SU-DHL-6 (cell line): Measurements from ENCODE around the gene MUC6.

Experiments
- H2AFZ ChIP-seq: fragments of 200-600 bp; sonication (generic); 2 replicates; pipeline ENCODE4 v1.6.1; 2014; ENCODE audit warnings: low read depth, mild to moderate bottlenecking, moderate library complexity, mixed read lengths, antibody characterized with exemption, low read length; ENCODE audit not compliant: severe bottlenecking
- H3F3A ChIP-seq: fragments of 200-600 bp; shearing (Covaris generic); 2 replicates; pipeline ENCODE4 v1.6.0; 2016; ENCODE audit warnings: antibody characterized with exemption, mild to moderate bottlenecking; ENCODE audit not compliant: insufficient read depth
- H3K27ac ChIP-seq: fragments of 200-600 bp; sonication (generic); 2 replicates; pipeline ENCODE4 v1.5.1; 2016; ENCODE audit warnings: low read depth, mild to moderate bottlenecking, low read length, moderate library complexity, mixed read lengths
- H3K27me3 ChIP-seq: fragments of 200-600 bp; sonication (generic), shearing (Covaris generic); 2 replicates; pipeline ENCODE4 v1.6.0; 2014; ENCODE audit warnings: mild to moderate bottlenecking, low read length
- H3K36me3 ChIP-seq: fragments of 200-600 bp; sonication (generic); 2 replicates; pipeline ENCODE4 v1.6.1; 2014; ENCODE audit warnings: mild to moderate bottlenecking, low read length, mixed read lengths
- H3K4me2 ChIP-seq: fragments of 300-600, 200-600 bp; shearing (Covaris generic), sonication (generic); 2 replicates; pipeline ENCODE4 v1.6.0; 2014; ENCODE audit warnings: low read length, low read depth, mild to moderate bottlenecking; ENCODE audit not compliant: poor library complexity, severe bottlenecking
- H3K4me3 ChIP-seq: fragments of 200-600 bp; sonication (generic); 2 replicates; pipeline ENCODE4 v1.5.1; 2014; ENCODE audit warnings: antibody characterized with exemption, low read length, mild to moderate bottlenecking, mixed read lengths; ENCODE audit not compliant: insufficient read depth, poor library complexity, severe bottlenecking
- H3K79me2 ChIP-seq: fragments of 200-600 bp; sonication (generic); 2 replicates; pipeline ENCODE4 v1.6.1; 2014; ENCODE audit warnings: mild to moderate bottlenecking, low read length, moderate library complexity; ENCODE audit not compliant: insufficient read depth
- H3K9ac ChIP-seq: fragments of 200-600 bp; sonication (generic); 2 replicates; pipeline ENCODE4 v1.7.0; 2014; ENCODE audit warnings: mild to moderate bottlenecking, low read length
- H3K9me2 ChIP-seq: fragments of 200-600 bp; sonication (generic); replicated peaks from 2 replicates; pipeline ENCODE4 v1.6.1; 2014; ENCODE audit warnings: low read length; ENCODE audit not compliant: insufficient read depth
- H3K9me3 ChIP-seq: fragments of 200-600 bp; sonication (generic); 2 replicates; pipeline ENCODE4 v1.6.1; 2014; ENCODE audit warnings: low read length, mixed read lengths; ENCODE audit not compliant: insufficient read depth
- H4K20me1 ChIP-seq: fragments of 200-600 bp; sonication (generic); 2 replicates; pipeline ENCODE4 v1.6.1; 2014; ENCODE audit warnings: low read depth, mild to moderate bottlenecking, antibody characterized with exemption, low read length, moderate library complexity, mixed read lengths
- CTCF ChIP-seq: fragments of 200-600 bp; sonication (generic); IDR thresholded peaks from one replicate; pipeline ENCODE4 v1.5.1; 2017; ENCODE audit warnings: antibody characterized with exemption, mild to moderate bottlenecking, low read length, moderate library complexity; ENCODE audit not compliant: insufficient read depth, poor library complexity, severe bottlenecking
- EZH2phosphoT487 ChIP-seq: fragments of 200-600 bp; sonication (generic), shearing (Covaris generic); conservative IDR thresholded peaks from 2 replicates; pipeline ENCODE4 v1.6.1; 2018; ENCODE audit warnings: mild to moderate bottlenecking, antibody characterized with exemption, low read length, moderate library complexity, mixed read lengths

The MUC6 gene

GRCh38 chr11:963852-964251, 72.7 kb downstream of the MUC6 start:
- Histone ChIP-seq H3K79me2 (no peaks in the 10 kb centered on the region), H3K36me3 (no peaks in the 10 kb centered on the region), H3F3A (peaks cover 5% of the 10 kb centered on the region), H3K9ac (no peak overlapping the region), H3K4me3 (no peak overlapping the region), H3K27me3 (no peaks in the 10 kb centered on the region), H4K20me1 (no peaks in the 10 kb centered on the region), H3K9me3 (0 out of 2 replicates have a peak, but pooled peaks cover 3% of the 10 kb centered on the region), H3K27ac (no peak overlapping the region), H3K4me2 (no peak overlapping the region), H3K9me2 (no peaks in the 10 kb centered on the region), H2AFZ (no peak overlapping the region)
- no peak for TF ChIP-seq EZH2phosphoT487
- TF ChIP-seq CTCF = no peak
